HG02678 (cell line): ENCODE measurements around the gene OR2F2.

ENCODE experiments used
- ATAC-seq: cut with Tn5 transposase; IDR thresholded peaks from one replicate; pipeline ENCODE4 v1.9.1; 2021; ENCODE audit warnings: mild to moderate bottlenecking, moderate library complexity; ENCODE audit not compliant: unreplicated experiment

Gene OR2F2

GRCh38 chr7:143913945-143914615 lies 21.0 kb upstream of the OR2F2 start:
- no peak for ATAC-seq

GRCh38 chr7:143914938-143915652 lies 19.9 kb upstream of the OR2F2 start:
- no peak for ATAC-seq

GRCh38 chr7:143924851-143925250 lies 10.2 kb upstream of the OR2F2 start:
- no peak for ATAC-seq

- no peak for ATAC-seq
These were observed 5.7 kb upstream of the OR2F2 start for GRCh38 chr7:143929224-143929920.

GRCh38 chr7:143931739-143932138 lies 3.3 kb upstream of the OR2F2 start:
- ATAC-seq, result no peak

GRCh38 chr7:143936087-143937009 lies 1.3 kb downstream of the OR2F2 start:
- no peak for ATAC-seq

- no peak for ATAC-seq
These were observed 3.6 kb downstream of the OR2F2 start for GRCh38 chr7:143938379-143939243.

GRCh38 chr7:143945423-143945822 lies 10.4 kb downstream of the OR2F2 start:
- ATAC-seq, result no peak

- no peak for ATAC-seq
These were observed 12.1 kb downstream of the OR2F2 start for GRCh38 chr7:143947111-143947510.

GRCh38 chr7:143948733-143949132 lies 13.7 kb downstream of the OR2F2 start:
- no peak for ATAC-seq

GRCh38 chr7:143953421-143953820 lies 18.4 kb downstream of the OR2F2 start:
- no peak for ATAC-seq

GRCh38 chr7:143954135-143954534 lies 19.1 kb downstream of the OR2F2 start:
- ATAC-seq, result no peak

GRCh38 chr7:143954544-143954943 lies 19.5 kb downstream of the OR2F2 start, which contains the start of gene OR2F1:
OR2F1 (plus strand) TSS chr7:143954844; CDS start chr7:143959971, 5,127 bp downstream.
- ATAC-seq, result no peak

- ATAC-seq, result no peak
These were observed 23.7 kb downstream of the OR2F2 start for GRCh38 chr7:143958781-143959180.

- ATAC-seq, result no peak
These were observed 26.0 kb downstream of the OR2F2 start for GRCh38 chr7:143960813-143961610.

GRCh38 chr7:143965280-143965679 lies 30.2 kb downstream of the OR2F2 start:
- ATAC-seq, result no peak

GRCh38 chr7:143967398-143967797 lies 32.4 kb downstream of the OR2F2 start:
- no peak for ATAC-seq

- ATAC-seq, result no peak
These were observed 38.9 kb downstream of the OR2F2 start for GRCh38 chr7:143973870-143974416.

- ATAC-seq, result no peak
These were observed 39.4 kb downstream of the OR2F2 start for GRCh38 chr7:143974459-143974858.
